NOMO-1 treated with dmso at 0.1 percent for 144 hours (cell line): ENCODE data around the gene SLC6A20.

Experiments used
- DNase-seq: peaks from one replicate; lab custom pipeline; 2025; ENCODE audit not compliant: unreplicated experiment; lab: John Stamatoyannopoulos, UW

The SLC6A20 gene, protein sequence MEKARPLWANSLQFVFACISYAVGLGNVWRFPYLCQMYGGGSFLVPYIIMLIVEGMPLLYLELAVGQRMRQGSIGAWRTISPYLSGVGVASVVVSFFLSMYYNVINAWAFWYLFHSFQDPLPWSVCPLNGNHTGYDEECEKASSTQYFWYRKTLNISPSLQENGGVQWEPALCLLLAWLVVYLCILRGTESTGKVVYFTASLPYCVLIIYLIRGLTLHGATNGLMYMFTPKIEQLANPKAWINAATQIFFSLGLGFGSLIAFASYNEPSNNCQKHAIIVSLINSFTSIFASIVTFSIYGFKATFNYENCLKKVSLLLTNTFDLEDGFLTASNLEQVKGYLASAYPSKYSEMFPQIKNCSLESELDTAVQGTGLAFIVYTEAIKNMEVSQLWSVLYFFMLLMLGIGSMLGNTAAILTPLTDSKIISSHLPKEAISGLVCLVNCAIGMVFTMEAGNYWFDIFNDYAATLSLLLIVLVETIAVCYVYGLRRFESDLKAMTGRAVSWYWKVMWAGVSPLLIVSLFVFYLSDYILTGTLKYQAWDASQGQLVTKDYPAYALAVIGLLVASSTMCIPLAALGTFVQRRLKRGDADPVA

DNA sequence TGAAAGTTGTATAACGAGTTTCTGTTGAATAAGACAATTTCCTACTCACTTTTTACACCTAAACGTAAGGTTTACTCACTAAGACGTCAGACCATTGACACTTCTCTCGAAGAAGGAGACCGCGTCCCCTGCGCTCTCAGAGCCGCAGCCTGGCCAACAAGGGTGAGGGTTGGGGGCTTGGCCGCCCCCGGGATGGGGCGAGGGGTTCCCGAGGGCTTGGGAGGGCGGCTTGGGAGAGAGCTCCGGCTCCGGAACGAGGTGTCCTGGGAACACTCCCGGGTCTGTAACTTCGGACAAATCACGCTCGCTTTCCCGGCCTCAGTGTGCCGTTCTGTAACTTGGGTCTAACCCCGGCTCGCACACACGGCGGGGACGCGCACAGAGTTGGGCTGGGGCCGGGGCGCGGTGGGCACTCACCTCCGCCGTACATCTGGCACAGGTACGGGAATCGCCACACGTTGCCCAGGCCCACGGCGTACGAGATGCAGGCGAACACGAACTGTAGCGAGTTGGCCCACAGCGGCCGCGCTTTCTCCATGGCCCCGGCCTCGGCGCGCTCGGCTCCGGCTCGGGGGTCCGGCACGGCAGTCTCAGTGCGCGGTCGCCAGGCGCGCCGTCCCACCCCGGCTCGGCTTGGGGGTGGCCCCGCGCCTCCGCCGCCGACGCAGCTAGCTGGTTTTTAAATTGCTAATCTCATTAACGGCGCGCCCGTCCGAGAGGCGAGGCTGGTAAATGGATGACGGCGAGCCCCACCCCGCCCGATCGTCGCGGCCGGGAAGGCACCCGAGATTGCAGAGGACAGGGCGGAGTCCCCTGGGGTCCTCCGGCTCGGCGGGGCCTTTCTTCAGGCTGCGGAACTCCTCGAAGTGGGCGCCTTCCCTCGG lies at the start of gene SLC6A20:
SLC6A20 (minus strand) TSS at position 655 of the 884 bp plus-strand sequence; CDS start at position 538, 117 bp downstream.
- no peak for DNase-seq

DNA sequence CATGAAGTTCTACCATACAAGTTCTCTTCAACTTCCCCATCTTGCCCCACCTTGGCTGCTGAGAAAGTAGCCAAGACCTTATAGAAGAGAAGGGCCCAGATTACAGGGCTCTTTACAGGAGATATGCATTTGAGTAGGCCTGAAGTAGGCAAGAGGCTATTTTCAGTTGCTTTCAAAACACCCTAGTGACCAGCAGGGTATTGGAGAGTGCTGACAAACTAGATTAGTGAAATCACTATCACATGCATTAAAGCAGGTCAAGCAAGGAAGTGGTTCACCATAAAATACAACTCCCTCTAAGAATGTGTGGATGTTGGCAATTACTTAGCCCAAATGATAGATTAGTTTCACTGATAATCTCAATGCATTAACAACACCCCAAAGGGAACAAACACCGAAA lies 48.3 kb upstream of the SLC6A20 start:
- DNase-seq = no peak

DNA sequence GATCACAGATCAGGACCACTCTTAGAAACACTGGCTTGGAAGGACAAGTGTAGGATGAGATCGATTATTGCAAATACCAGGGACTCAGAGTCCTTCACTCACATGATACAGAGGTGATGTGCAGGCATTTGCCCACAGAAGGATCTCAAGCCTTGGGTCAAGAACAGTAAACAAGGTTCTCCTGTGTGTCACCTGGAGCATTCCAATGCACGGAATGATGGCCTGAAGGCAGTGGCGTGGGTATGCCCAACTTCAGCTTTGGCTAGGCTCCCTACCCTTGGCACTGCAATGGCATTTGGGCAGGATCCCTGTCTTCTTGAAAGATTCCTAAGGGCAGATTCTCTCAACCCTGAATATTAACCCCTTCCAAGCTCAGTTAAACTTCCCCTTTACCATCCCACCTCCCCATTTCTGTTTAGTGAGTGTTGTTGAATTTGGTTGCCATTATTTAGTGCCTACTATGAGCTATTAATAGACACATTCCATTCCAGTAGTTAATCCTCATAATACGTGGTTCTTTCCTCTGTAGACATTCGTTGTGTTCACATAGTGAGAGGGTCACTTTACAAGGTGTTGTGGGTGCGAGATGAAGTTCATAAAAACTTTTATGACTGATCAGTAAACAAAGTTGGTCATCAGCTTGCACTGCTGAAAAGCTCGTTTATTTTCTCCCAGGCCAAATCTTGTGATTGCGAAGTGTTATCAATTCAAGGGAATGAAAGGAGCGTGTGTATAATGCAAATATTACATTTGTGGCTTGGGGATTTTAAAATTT lies 46.7 kb upstream of the SLC6A20 start:
- no peak for DNase-seq

DNA sequence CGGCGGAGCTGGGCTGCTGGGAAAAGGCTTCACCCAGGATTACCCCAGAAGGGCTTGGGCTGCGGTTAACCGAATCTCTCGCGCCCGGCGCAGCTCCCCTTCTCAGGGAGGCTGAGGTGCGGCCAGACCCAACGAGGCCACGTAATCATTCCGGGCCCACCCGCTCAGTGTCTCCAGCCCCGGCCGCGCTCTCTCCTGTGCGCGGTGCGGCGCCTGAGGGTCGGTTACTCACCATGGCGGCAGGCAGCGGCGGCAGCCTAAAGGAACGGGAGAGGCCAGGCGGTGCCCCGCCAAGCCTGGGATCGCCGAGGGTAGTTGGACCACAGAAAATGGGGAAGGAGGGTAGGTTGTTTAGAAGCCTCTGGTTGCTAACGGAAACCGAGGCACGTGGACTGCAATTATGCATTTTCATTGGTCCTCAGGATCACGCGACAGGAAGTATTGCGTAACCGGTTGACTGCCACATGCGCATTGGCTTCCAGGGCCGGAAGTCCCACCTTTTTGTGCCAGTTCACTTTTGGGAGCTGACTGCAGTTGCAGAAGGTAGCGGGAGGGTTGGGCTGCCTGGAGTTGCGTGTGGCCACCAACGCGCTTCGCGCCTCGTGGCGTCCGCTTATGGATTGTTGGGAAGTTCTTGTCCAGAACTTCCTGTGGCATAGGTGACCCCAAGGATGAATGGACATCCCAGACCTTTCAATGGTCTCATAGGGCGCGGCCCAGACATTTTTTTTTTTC lies 45.6 kb upstream of the SLC6A20 start, which contains the start of gene LZTFL1:
LZTFL1 (minus strand) TSS at position 363 of the 735 bp plus-strand sequence; CDS start at position 235, 128 bp downstream.
- peak; percentile 94 for DNase-seq

DNA sequence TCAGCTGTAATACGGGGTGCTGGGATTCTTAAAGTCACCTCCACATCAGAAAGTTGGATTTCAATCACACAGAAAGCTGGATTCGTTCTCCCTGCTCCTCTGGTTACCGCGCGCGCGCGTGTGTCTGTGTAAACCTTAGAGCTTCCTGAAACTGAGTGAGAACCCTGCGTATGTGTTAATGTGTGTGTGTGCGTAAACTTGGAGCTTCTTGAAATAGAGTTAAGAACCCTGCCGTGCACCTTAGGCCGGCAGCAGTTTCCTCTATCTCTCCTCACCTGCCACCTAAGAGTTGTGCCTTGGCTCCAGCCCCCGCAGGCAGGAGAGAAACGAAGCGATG lies 45.1 kb upstream of the SLC6A20 start:
- peak; percentile 28 for DNase-seq

DNA sequence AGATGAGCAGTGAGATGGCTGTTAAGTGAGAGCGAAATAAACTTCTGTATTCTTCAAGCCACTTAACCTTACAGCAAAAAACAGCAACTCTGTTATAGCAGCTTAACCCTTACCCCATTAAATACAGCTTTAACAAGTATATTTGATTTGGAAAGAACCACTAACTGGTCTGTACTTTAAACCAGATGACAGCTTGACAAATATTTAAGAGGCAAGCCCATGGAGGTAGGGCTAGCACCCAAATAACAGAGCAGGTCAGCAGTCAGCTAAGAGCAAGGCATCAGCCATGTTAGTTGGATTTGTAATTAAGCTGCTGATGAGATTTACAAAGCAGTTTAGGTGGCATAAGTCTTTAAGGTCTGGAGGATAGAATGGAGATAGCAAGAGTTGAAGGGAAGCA lies 42.1 kb upstream of the SLC6A20 start:
- DNase-seq = no peak

DNA sequence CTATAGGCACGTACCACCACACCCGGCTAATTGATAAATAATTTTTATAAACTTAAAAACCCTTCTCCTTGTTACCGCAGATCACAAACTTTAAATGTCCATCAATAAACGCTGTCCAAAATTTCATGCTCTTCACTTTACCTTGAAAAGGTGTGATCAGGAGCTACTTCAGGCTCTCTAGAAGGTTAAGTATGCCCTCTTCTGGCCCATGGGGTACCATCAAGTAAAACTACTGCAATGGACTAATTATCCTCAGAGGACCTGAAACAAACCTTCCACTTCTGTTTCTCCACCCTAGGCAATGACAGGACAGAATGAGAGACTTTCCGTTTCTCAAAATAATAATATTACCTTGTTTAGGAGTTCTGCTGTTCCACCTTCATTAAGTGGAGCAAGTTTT lies 36.4 kb upstream of the SLC6A20 start:
- no peak for DNase-seq

DNA sequence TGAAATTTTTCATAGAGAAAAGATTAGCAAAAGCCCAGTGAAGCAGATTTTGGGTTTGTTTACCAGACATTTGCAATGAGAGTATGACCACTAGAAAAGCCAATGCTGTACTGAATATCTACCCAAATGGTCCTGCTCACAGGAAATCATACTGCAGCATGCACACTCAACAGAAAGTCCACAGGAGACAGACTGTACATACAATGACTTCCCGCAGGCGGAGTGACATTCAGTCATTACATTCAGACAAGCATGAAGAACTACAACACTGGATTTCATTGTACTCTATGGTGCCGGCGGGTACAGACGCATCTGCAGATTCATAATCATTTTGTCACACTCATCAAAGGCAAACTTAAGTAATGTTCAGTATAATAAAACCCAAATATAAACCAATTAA lies 33.8 kb upstream of the SLC6A20 start:
- no peak for DNase-seq

DNA sequence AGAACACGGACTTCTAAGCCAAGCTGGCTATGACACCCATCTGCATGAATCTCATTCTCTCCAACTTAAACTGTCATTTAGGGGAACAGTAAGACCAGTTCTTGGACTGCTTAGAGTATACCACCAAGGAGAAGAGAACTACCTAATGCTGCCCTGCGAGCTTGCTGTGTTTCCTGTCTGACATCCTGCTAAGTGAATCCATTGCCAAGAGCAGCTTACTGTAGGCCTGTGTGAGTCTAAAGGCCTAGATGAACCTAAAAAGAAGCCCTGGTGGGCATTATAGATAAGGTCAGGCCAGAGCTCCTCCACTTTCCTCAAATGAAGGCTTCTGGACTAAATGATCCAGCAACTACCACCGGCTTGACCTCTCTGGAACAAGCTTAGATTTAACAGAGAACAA lies 30.6 kb upstream of the SLC6A20 start:
- DNase-seq = no peak

DNA sequence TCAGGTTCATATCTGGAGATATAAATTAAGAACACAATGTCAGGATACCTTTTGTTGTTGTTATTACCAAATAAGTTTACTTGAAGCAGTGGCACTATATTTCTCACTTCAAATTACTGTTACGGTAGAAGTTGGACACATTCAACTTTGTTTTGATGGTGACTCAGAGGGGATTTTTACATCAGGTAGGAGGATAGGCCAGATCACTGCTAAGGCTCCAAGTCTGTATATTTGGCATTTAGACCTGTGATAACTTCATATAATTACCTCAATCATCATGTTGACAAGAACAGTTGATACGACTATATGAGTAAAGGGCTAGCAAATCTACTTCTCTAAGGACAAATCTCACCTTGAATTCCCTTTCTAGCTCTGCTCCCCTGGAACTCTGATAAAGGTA lies 30.0 kb upstream of the SLC6A20 start:
- no peak for DNase-seq

DNA sequence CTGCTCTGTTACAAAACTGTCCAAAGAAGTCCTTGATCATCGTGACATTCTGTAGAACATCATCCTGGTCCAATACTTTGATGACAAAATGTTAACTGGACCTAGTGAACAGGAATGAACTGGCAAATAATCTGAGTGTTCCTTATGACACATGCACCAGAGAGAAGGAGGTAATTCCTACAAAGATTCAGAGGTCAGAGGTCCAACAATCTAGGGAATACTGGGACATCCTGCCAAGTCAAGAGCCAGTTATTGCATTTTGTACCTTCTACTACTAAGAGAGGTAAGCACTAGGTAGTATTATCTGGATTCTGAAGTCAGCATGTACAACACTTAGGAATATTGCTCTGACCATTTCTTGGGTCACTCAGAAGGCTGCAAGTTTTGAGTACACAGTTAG lies 24.8 kb upstream of the SLC6A20 start:
- no peak for DNase-seq

DNA sequence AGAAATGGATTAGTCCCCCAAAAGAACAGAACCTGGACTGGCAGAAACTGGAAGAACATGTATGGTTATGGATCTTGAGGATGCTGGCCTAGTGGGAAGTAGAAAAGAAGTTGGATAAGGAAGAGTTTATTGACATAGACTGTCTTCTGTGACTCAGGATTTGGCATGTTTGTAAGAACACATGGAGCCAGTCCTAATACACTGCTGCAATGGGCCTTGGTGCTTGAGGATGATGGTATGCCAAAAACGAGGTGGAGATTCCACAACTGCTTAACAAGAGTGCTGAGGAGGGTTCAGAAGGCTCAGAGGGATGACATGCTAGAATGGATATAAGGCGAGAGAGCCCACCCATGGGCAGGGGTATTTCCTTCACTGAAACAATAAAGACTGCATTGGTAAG lies 23.2 kb upstream of the SLC6A20 start:
- no peak for DNase-seq

DNA sequence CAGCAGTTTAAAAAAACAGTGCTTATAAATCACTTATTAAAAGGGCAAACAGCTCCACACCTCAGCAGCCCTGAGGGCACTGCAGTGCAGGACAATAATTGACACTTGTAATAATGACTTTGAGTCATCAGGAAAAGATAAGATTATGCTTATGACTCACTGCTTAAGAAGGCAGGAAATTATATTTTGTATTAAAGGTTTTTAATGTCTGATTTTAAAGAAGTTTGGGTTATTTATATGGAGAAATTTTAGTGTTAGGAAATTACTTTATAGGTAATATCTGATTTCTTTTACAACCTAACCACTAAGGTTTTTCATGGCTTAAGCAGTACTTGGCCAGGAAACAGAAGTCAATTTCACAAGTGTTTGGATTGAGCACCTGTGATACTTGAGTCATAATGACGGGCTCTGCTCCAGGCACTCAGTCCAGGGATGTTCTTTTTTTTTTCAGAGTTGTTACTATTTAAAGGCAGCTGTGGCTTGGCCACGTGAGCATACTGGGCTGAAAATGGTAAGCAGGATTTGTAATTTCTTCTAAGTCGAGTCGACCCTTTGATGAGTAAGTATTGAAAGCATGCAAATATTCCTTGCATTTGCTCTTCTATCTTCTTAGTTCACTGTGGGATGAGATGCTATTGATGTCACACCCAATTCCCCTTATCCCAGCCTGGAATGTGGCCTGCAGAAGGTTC lies 21.6 kb upstream of the SLC6A20 start:
- no peak for DNase-seq

DNA sequence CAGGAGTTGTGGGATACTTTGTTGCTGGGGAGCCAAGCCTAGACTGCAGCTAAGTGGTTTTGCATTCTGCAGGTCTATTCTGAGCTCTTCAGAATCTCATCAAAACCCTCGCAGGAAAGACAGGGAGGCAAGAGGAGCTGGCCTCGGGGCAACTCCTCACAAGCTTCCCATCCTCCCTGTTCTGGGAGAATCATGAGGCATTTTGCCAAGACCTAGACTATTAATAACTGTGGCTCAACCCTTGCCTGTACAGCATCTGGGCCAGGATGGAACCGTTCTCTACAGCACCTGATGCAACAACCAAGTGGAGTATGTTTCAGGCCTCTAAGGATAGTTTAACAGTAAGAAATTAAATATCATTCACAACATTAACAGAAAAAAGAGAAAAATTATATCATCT lies 20.2 kb upstream of the SLC6A20 start:
- no peak for DNase-seq

DNA sequence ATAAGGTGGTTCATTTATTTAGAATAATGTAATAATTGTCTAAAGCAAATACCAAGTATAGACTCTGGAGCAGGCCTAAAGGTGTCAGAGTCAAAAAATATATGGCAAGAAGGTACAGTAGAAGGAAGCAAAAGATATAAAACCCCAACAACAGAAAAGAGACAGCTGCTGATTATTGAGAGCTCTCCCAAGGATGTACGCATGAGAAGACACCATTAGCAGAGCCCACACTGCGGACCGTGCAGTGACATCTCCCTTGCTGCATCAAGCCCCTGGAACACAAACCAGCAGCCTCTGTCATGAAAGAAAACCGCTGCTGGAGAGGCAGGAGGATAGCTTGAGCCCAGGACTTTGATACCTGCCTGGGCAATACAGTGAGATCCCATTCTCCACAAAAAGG lies 18.0 kb upstream of the SLC6A20 start:
- DNase-seq = no peak

DNA sequence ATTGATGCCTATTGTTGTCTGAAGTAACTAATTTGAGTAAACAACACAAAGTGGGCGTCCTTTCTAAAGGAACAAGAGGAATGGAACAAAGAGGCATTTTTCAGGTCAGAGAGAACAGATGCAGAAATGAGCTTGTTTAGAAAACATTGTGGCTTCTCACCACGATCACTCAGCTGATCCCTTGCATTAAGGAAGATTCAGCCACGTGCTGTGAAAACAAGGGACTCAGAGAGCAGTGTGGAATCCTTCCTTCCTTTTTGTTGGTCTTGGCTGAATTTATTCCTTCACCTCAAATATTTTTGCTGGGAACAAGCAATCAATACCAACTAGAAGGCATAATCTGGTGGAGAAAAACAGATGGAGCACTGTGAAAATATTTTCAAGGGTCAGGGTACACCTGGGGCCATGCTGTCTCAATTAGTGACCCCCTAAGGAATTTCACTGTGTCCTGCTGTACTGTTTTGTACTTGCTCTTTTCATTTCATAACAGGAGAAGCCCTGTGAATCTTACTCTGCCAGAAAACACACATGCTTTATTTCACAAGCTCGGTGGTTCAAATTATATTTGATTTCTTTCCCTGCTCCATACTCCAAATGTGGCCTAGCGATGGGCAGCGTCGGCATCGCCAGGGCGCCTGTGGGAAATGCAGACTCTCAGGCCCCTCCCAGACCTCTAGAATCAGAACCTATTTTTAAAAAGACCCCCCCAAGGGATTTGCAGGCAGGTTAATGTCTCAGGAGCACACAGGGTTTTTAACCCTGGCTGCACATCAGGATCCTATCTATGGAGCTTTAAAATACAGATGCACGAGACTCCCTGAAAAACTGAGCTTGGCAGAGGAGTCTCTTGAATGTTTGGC lies 11.6 kb upstream of the SLC6A20 start:
- DNase-seq = no peak

DNA sequence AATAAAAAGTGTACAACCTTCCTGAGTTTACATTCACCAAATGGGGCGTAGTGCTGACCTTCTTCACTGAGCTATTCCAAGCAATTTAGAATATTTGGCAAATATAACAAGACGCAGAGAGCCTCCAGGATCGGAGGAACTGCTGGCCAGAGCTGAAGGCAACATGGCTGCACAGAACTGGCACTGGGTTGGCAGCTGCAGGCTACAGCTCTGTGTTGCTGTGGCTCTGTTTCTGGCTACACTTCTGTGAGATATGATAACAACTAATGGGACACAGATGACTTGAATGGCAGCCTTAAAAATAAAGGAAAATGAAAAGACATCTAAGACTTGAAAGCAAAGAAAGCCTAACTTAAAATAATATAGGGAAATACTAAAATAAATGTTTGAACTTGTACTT lies 10.8 kb upstream of the SLC6A20 start:
- DNase-seq = no peak

DNA sequence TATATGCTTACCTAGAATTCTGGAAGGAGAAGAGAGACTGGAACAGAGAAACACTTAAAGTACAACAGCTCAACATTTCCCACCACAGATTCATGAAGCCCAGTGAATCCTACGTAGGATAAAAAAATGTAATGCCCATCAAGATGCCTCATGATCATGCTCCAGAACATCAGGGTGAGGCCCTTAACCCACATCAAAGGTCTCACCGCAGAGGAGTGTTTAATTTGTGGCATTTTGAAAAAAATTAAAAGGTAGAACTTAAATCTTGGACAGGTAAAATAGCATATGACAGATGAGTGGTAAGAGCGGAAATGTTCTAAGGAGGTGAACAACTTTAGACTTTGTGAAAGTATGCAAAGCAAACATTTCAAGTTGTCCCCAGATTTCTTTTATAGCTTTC lies 9.7 kb upstream of the SLC6A20 start:
- DNase-seq = no peak
